GM23338 (cell line): ENCODE data around the gene NOPCHAP1. TPM values are rescaled to one million over a fixed set of nuclear protein-coding genes. Genes with fewer than 3 reads are reported as not detected.

Source experiments
- ATAC-seq: fragments of 200-7000 bp; cut with Tn5 transposase; 3 replicates; pipeline ENCODE4 v1.9.1; 2020
- DNase-seq: peaks from one replicate; pipeline ENCODE4 v3.0.0-alpha.2; 2015; ENCODE audit warnings: low spot score
- H2AFZ ChIP-seq: fragments of 200-600 bp; sonication (generic); 2 replicates; pipeline ENCODE4 v1.8.0; 2016; ENCODE audit warnings: antibody characterized with exemption, mild to moderate bottlenecking, moderate library complexity
- H3F3A ChIP-seq: fragments of 200-600 bp; sonication (generic); replicated peaks from 2 replicates; pipeline ENCODE4 v1.8.0; 2017; ENCODE audit warnings: antibody characterized with exemption, mixed run types, low read depth
- H3K27ac ChIP-seq: fragments of 200-600 bp; sonication (generic); 2 replicates; pipeline ENCODE4 v1.6.1; 2016; ENCODE audit warnings: low read depth
- H3K27me3 ChIP-seq: fragments of 200-600 bp; sonication (generic); 2 replicates; pipeline ENCODE4 v1.8.0; 2016; ENCODE audit warnings: mild to moderate bottlenecking, mixed run types, moderate library complexity; ENCODE audit not compliant: insufficient read depth
- H3K36me3 ChIP-seq: fragments of 200-600 bp; sonication (generic); 2 replicates; pipeline ENCODE4 v1.8.0; 2016; ENCODE audit warnings: mild to moderate bottlenecking; ENCODE audit not compliant: insufficient read depth
- H3K4me1 ChIP-seq: fragments of 200-600 bp; sonication (generic); 2 replicates; pipeline ENCODE4 v1.8.0; 2016; ENCODE audit warnings: mild to moderate bottlenecking, moderate library complexity; ENCODE audit not compliant: insufficient read depth
- H3K4me2 ChIP-seq: fragments of 200-600 bp; sonication (generic); 2 replicates; pipeline ENCODE4 v1.7.1; 2017; ENCODE audit warnings: mixed run types
- H3K4me3 ChIP-seq: fragments of 200-600 bp; sonication (generic); 2 replicates; pipeline ENCODE4 v1.6.1; 2016; ENCODE audit warnings: mixed run types
- H3K79me2 ChIP-seq: fragments of 200-600 bp; sonication (generic); replicated peaks from 2 replicates; pipeline ENCODE4 v1.8.0; 2017; ENCODE audit warnings: mild to moderate bottlenecking; ENCODE audit not compliant: insufficient read depth
- H3K9me2 ChIP-seq: fragments of 200-600 bp; sonication (generic); 2 replicates; pipeline ENCODE4 v1.8.0; 2017; ENCODE audit not compliant: insufficient read depth
- H4K20me1 ChIP-seq: fragments of 200-600 bp; sonication (generic); replicated peaks from 2 replicates; pipeline ENCODE4 v1.8.0; 2017; ENCODE audit warnings: mild to moderate bottlenecking; ENCODE audit not compliant: insufficient read depth
- H3K27ac Mint-ChIP-seq: 2 replicates; pipeline ENCODE4 v1.8.0; 2020; ENCODE audit warnings: inconsistent platforms, mild to moderate bottlenecking, moderate library complexity, mixed read lengths
- H3K27me3 Mint-ChIP-seq: 3 replicates; pipeline ENCODE4 v1.8.0; 2022; ENCODE audit warnings: low read depth, mild to moderate bottlenecking, moderate library complexity, mixed read lengths, inconsistent platforms; ENCODE audit not compliant: insufficient read depth, poor library complexity
- H3K36me3 Mint-ChIP-seq: 3 replicates; pipeline ENCODE4 v1.8.0; 2021; ENCODE audit warnings: low read depth, mild to moderate bottlenecking, inconsistent platforms, moderate library complexity, mixed read lengths
- H3K4me1 Mint-ChIP-seq: 3 replicates; pipeline ENCODE4 v1.8.0; 2020; ENCODE audit warnings: mild to moderate bottlenecking, inconsistent platforms, mixed read lengths
- H3K4me3 Mint-ChIP-seq: 3 replicates; pipeline ENCODE4 v1.8.0; 2021; ENCODE audit warnings: moderate library complexity, mild to moderate bottlenecking, inconsistent platforms, mixed read lengths
- H3K9me3 Mint-ChIP-seq: 3 replicates; pipeline ENCODE4 v1.8.0; 2020; ENCODE audit warnings: moderate library complexity, mild to moderate bottlenecking, inconsistent platforms, mixed read lengths
- CREB1 ChIP-seq: fragments of 250-450 bp; sonication (Bioruptor Pico); IDR thresholded peaks from 2 replicates; pipeline ENCODE4 v1.5.0; 2020; ENCODE audit warnings: low read depth, mild to moderate bottlenecking, moderate library complexity
- EZH2 ChIP-seq: fragments of 200-600 bp; sonication (generic); IDR thresholded peaks from one replicate; pipeline ENCODE4 v1.8.0; 2017; ENCODE audit warnings: antibody characterized with exemption, mild to moderate bottlenecking, low read depth; ENCODE audit not compliant: unreplicated experiment
- EZH2phosphoT487 ChIP-seq: fragments of 200-600 bp; sonication (generic); IDR thresholded peaks from one replicate; pipeline ENCODE4 v1.8.1; 2018; ENCODE audit warnings: antibody characterized with exemption; ENCODE audit not compliant: unreplicated experiment
- JUNB ChIP-seq: IDR thresholded peaks from one replicate; pipeline ENCODE4 v1.6.1; 2016; ENCODE audit warnings: antibody characterized with exemption; ENCODE audit not compliant: unreplicated experiment
- NANOG ChIP-seq: IDR thresholded peaks from 2 replicates; pipeline ENCODE4 v1.6.1; 2016; ENCODE audit warnings: antibody characterized with exemption, borderline replicate concordance
- POLR2AphosphoS5 ChIP-seq: IDR thresholded peaks from 2 replicates; pipeline ENCODE4 v1.6.1; 2016; ENCODE audit warnings: antibody characterized with exemption, low read depth
- STAT1 ChIP-seq: IDR thresholded peaks from one replicate; pipeline ENCODE4 v1.6.1; 2016; ENCODE audit warnings: antibody characterized with exemption; ENCODE audit not compliant: unreplicated experiment
- ZNF114 ChIP-seq: fragments of 250-450 bp; sonication (Bioruptor Pico); IDR thresholded peaks from 2 replicates; pipeline ENCODE4 v1.5.0; 2020; ENCODE audit warnings: mild to moderate bottlenecking, moderate library complexity
- ZNF331 ChIP-seq: fragments of 250-450 bp; sonication (Bioruptor Pico); IDR thresholded peaks from 2 replicates; pipeline ENCODE4 v1.5.0; 2020; ENCODE audit warnings: low read depth, mild to moderate bottlenecking, moderate library complexity
- polyA plus RNA-seq: library from polyadenylated mRNA; unstranded; fragments of >200 nt; fragmentation: Nextera tagmentation; extraction: Ambion mirVana; gene quantifications from 2 replicates; pipeline ENCODE4 v1.2.1, GENCODE V29; 2016
- total RNA-seq: library from RNA; depleted of rRNA; stranded (reverse); fragments of >200 nt; shearing (Covaris generic); gene quantifications from 2 replicates; pipeline ENCODE4 v1.2.3, GENCODE V29; 2014
- TF ChIP-seq, protein P1 (sequence below): fragments of 250-450 bp; sonication (Bioruptor Pico); IDR thresholded peaks from 2 replicates; pipeline ENCODE4 v1.5.0; 2020; ENCODE audit warnings: mild to moderate bottlenecking, moderate library complexity
- TF ChIP-seq, protein P2 (sequence below): IDR thresholded peaks from 2 replicates; pipeline ENCODE4 v1.6.1; 2016; ENCODE audit warnings: antibody characterized with exemption
- TF ChIP-seq, protein P3 (sequence below), 2 experiments: fragments of 200-600 bp in 1 of 2; sonication (generic) in 1 of 2; conservative IDR thresholded peaks; 2 replicates each; pipeline versions ENCODE4 v1.5.1 to v1.6.1; 2016 to 2017; ENCODE audit warnings: antibody characterized with exemption in 2 of 2, low read depth in 2 of 2, mild to moderate bottlenecking in 2 of 2, moderate library complexity in 1 of 2
- TF ChIP-seq, protein P4 (sequence below): IDR thresholded peaks from one replicate; pipeline ENCODE4 v1.6.1; 2018; ENCODE audit warnings: antibody characterized with exemption; ENCODE audit not compliant: unreplicated experiment

The NOPCHAP1 gene
- total and polyA plus RNA-seq, 2 experiments from 2014 or later: 14.7 to 221 TPM

DNA sequence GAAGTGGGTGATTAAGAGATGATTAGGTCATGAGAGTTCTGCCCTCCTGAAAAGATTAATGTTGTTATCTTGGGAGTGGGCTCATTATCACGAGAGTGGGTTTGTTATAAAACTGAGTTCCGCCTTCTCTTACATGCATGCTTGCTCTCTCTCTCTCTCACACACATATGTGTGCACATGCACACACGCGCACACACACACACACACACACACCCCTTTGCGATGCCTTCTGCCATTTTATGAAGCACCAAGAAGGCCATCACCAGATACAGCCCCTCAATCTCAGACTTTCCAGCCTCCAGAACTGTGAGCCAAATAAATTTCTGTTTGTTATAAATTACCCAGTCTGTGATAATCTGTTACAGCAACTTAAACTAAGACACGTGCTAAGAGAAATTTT, 22.4 kb upstream of the NOPCHAP1 start:
- no peak overlapping the region for H3K27ac Mint-ChIP-seq
- no peak overlapping the region for H3K4me2 ChIP-seq
- no peak overlapping the region for H3K27ac ChIP-seq
- no peak overlapping the region for H3K4me3 Mint-ChIP-seq
- 0 out of 2 replicates have a peak, but pooled peaks cover 8% of the 10 kb centered on the region for H3K4me1 ChIP-seq
- no peaks in the 10 kb centered on the region for H3K79me2 ChIP-seq
- no peak for DNase-seq
- H3K27me3 Mint-ChIP-seq: peaks cover 7% of the 10 kb centered on the region
- TF ChIP-seq ZNF331 (CRISPR knock-in tag) (no peak), POLR2AphosphoS5 (no peak), CREB1 (CRISPR knock-in tag) (no peak), NANOG (no peak), STAT1 (no peak), ZNF114 (CRISPR knock-in tag) (no peak), EZH2phosphoT487 (no peak), EZH2 (no peak), JUNB (no peak)
- TF ChIP-seq, protein P1, sequence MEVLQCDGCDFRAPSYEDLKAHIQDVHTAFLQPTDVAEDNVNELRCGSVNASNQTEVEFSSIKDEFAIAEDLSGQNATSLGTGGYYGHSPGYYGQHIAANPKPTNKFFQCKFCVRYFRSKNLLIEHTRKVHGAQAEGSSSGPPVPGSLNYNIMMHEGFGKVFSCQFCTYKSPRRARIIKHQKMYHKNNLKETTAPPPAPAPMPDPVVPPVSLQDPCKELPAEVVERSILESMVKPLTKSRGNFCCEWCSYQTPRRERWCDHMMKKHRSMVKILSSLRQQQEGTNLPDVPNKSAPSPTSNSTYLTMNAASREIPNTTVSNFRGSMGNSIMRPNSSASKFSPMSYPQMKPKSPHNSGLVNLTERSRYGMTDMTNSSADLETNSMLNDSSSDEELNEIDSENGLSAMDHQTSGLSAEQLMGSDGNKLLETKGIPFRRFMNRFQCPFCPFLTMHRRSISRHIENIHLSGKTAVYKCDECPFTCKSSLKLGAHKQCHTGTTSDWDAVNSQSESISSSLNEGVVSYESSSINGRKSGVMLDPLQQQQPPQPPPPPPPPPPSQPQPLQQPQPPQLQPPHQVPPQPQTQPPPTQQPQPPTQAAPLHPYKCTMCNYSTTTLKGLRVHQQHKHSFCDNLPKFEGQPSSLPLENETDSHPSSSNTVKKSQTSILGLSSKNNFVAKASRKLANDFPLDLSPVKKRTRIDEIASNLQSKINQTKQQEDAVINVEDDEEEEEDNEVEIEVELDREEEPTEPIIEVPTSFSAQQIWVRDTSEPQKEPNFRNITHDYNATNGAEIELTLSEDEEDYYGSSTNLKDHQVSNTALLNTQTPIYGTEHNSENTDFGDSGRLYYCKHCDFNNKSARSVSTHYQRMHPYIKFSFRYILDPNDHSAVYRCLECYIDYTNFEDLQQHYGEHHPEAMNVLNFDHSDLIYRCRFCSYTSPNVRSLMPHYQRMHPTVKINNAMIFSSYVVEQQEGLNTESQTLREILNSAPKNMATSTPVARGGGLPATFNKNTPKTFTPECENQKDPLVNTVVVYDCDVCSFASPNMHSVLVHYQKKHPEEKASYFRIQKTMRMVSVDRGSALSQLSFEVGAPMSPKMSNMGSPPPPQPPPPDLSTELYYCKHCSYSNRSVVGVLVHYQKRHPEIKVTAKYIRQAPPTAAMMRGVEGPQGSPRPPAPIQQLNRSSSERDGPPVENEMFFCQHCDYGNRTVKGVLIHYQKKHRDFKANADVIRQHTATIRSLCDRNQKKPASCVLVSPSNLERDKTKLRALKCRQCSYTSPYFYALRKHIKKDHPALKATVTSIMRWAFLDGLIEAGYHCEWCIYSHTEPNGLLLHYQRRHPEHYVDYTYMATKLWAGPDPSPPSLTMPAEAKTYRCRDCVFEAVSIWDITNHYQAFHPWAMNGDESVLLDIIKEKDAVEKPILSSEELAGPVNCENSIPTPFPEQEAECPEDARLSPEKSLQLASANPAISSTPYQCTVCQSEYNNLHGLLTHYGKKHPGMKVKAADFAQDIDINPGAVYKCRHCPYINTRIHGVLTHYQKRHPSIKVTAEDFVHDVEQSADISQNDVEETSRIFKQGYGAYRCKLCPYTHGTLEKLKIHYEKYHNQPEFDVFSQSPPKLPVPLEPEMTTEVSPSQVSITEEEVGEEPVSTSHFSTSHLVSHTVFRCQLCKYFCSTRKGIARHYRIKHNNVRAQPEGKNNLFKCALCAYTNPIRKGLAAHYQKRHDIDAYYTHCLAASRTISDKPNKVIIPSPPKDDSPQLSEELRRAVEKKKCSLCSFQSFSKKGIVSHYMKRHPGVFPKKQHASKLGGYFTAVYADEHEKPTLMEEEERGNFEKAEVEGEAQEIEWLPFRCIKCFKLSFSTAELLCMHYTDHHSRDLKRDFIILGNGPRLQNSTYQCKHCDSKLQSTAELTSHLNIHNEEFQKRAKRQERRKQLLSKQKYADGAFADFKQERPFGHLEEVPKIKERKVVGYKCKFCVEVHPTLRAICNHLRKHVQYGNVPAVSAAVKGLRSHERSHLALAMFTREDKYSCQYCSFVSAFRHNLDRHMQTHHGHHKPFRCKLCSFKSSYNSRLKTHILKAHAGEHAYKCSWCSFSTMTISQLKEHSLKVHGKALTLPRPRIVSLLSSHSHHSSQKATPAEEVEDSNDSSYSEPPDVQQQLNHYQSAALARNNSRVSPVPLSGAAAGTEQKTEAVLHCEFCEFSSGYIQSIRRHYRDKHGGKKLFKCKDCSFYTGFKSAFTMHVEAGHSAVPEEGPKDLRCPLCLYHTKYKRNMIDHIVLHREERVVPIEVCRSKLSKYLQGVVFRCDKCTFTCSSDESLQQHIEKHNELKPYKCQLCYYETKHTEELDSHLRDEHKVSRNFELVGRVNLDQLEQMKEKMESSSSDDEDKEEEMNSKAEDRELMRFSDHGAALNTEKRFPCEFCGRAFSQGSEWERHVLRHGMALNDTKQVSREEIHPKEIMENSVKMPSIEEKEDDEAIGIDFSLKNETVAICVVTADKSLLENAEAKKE (CRISPR knock-in tag): no peak
- TF ChIP-seq, protein P2, sequence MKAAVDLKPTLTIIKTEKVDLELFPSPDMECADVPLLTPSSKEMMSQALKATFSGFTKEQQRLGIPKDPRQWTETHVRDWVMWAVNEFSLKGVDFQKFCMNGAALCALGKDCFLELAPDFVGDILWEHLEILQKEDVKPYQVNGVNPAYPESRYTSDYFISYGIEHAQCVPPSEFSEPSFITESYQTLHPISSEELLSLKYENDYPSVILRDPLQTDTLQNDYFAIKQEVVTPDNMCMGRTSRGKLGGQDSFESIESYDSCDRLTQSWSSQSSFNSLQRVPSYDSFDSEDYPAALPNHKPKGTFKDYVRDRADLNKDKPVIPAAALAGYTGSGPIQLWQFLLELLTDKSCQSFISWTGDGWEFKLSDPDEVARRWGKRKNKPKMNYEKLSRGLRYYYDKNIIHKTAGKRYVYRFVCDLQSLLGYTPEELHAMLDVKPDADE: no peak
- TF ChIP-seq, protein P3, sequence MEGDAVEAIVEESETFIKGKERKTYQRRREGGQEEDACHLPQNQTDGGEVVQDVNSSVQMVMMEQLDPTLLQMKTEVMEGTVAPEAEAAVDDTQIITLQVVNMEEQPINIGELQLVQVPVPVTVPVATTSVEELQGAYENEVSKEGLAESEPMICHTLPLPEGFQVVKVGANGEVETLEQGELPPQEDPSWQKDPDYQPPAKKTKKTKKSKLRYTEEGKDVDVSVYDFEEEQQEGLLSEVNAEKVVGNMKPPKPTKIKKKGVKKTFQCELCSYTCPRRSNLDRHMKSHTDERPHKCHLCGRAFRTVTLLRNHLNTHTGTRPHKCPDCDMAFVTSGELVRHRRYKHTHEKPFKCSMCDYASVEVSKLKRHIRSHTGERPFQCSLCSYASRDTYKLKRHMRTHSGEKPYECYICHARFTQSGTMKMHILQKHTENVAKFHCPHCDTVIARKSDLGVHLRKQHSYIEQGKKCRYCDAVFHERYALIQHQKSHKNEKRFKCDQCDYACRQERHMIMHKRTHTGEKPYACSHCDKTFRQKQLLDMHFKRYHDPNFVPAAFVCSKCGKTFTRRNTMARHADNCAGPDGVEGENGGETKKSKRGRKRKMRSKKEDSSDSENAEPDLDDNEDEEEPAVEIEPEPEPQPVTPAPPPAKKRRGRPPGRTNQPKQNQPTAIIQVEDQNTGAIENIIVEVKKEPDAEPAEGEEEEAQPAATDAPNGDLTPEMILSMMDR (conservative IDR thresholded peaks at IDR 0.05; ENCODE audit: low read depth in 2 of 2): no peak
- TF ChIP-seq, protein P4, sequence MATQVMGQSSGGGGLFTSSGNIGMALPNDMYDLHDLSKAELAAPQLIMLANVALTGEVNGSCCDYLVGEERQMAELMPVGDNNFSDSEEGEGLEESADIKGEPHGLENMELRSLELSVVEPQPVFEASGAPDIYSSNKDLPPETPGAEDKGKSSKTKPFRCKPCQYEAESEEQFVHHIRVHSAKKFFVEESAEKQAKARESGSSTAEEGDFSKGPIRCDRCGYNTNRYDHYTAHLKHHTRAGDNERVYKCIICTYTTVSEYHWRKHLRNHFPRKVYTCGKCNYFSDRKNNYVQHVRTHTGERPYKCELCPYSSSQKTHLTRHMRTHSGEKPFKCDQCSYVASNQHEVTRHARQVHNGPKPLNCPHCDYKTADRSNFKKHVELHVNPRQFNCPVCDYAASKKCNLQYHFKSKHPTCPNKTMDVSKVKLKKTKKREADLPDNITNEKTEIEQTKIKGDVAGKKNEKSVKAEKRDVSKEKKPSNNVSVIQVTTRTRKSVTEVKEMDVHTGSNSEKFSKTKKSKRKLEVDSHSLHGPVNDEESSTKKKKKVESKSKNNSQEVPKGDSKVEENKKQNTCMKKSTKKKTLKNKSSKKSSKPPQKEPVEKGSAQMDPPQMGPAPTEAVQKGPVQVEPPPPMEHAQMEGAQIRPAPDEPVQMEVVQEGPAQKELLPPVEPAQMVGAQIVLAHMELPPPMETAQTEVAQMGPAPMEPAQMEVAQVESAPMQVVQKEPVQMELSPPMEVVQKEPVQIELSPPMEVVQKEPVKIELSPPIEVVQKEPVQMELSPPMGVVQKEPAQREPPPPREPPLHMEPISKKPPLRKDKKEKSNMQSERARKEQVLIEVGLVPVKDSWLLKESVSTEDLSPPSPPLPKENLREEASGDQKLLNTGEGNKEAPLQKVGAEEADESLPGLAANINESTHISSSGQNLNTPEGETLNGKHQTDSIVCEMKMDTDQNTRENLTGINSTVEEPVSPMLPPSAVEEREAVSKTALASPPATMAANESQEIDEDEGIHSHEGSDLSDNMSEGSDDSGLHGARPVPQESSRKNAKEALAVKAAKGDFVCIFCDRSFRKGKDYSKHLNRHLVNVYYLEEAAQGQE: no peak
- peaks cover 16% of the 10 kb centered on the region; the same call in 1 of the 2 replicates for H3K27me3 ChIP-seq
- 0 out of 2 replicates have a peak, but pooled peaks cover 4% of the 10 kb centered on the region for H3F3A ChIP-seq
- no peaks in the 10 kb centered on the region for H3K9me2 ChIP-seq
- H4K20me1 ChIP-seq: no peaks in the 10 kb centered on the region
- ATAC-seq: no peak
- no peak overlapping the region for H2AFZ ChIP-seq
- H3K9me3 Mint-ChIP-seq: no peaks in the 10 kb centered on the region
- H3K36me3 Mint-ChIP-seq: no peaks in the 10 kb centered on the region
- peaks cover 11% of the 10 kb centered on the region; the same call in 2 of the 3 replicates for H3K4me1 Mint-ChIP-seq
- H3K4me3 ChIP-seq: no peak overlapping the region
- H3K36me3 ChIP-seq: no peaks in the 10 kb centered on the region
